IPS-15b (cell line): ENCODE measurements around the gene CCDC177.
A peak's percentile ranks its signal among the peaks of the same experiment; 100 is the strongest.

Experiments used
- H3K27me3 ChIP-seq: one replicate; pipeline ENCODE4 v1.6.1; 2013; ENCODE audit warnings: low read length; ENCODE audit not compliant: control insufficient read depth, insufficient read depth
- H3K36me3 ChIP-seq: one replicate; pipeline ENCODE4 v1.6.1; 2013; ENCODE audit warnings: low read length; ENCODE audit not compliant: control insufficient read depth, insufficient read depth
- H3K4me1 ChIP-seq: one replicate; pipeline ENCODE4 v1.6.1; 2013; ENCODE audit warnings: mild to moderate bottlenecking, low read length; ENCODE audit not compliant: control insufficient read depth, insufficient read depth
- H3K4me3 ChIP-seq: one replicate; pipeline ENCODE4 v1.5.1; 2013; ENCODE audit warnings: low read depth, low read length
- H3K9ac ChIP-seq: one replicate; pipeline ENCODE4 v1.6.1; 2013; ENCODE audit warnings: low read depth, mild to moderate bottlenecking, low read length
- H3K9me3 ChIP-seq: one replicate; pipeline ENCODE4 v1.6.1; 2013; ENCODE audit warnings: mild to moderate bottlenecking, low read length; ENCODE audit not compliant: control insufficient read depth, insufficient read depth

CCDC177 gene

GRCh38 chr14:69574263-69574953 lies at the start of gene CCDC177:
TSS of gene CCDC177 (minus strand) at chr14:69574871. CDS start at chr14:69573622, 1,249 bp downstream.
- no peaks in the 10 kb centered on the region for H3K4me1 ChIP-seq
- no peaks in the 10 kb centered on the region for H3K36me3 ChIP-seq
- H3K27me3 ChIP-seq, result peaks cover 76% of the 10 kb centered on the region
- H3K9ac ChIP-seq, result no peak within 1 kb of the TSS
- H3K4me3 ChIP-seq, result peak within 1 kb of the TSS; percentile 66
- H3K9me3 ChIP-seq, result no peaks in the 10 kb centered on the region

- Histone ChIP-seq H3K9ac (no peak overlapping the region), H3K4me1 (no peaks in the 10 kb centered on the region), H3K36me3 (no peaks in the 10 kb centered on the region), H3K9me3 (no peaks in the 10 kb centered on the region), H3K4me3 (no peak overlapping the region), H3K27me3 (no peaks in the 10 kb centered on the region)
Measured at GRCh38 chr14:69624136-69624535, 49.5 kb upstream of the CCDC177 start.

- Histone ChIP-seq H3K4me3 (no peak overlapping the region), H3K9me3 (no peaks in the 10 kb centered on the region), H3K9ac (no peak overlapping the region), H3K4me1 (peaks cover 3% of the 10 kb centered on the region), H3K27me3 (no peaks in the 10 kb centered on the region), H3K36me3 (no peaks in the 10 kb centered on the region)
Measured at GRCh38 chr14:69620981-69621380, 46.3 kb upstream of the CCDC177 start.

GRCh38 chr14:69620211-69620611 lies 45.5 kb upstream of the CCDC177 start:
- no peak overlapping the region for H3K4me3 ChIP-seq
- H3K9me3 ChIP-seq, result no peaks in the 10 kb centered on the region
- H3K4me1 ChIP-seq, result peaks cover 3% of the 10 kb centered on the region
- no peaks in the 10 kb centered on the region for H3K36me3 ChIP-seq
- no peak overlapping the region for H3K9ac ChIP-seq
- no peaks in the 10 kb centered on the region for H3K27me3 ChIP-seq

- Histone ChIP-seq H3K4me3 (no peak overlapping the region), H3K36me3 (no peaks in the 10 kb centered on the region), H3K4me1 (peaks cover 3% of the 10 kb centered on the region), H3K9ac (no peak overlapping the region), H3K27me3 (no peaks in the 10 kb centered on the region), H3K9me3 (no peaks in the 10 kb centered on the region)
Measured at GRCh38 chr14:69619012-69619411, 44.3 kb upstream of the CCDC177 start.

- no peaks in the 10 kb centered on the region for H3K9me3 ChIP-seq
- no peak overlapping the region for H3K4me3 ChIP-seq
- H3K9ac ChIP-seq, result no peak overlapping the region
- H3K4me1 ChIP-seq, result peaks cover 6% of the 10 kb centered on the region
- peaks cover 6% of the 10 kb centered on the region for H3K27me3 ChIP-seq
- no peaks in the 10 kb centered on the region for H3K36me3 ChIP-seq
Measured at GRCh38 chr14:69617796-69618195, 43.1 kb upstream of the CCDC177 start.

GRCh38 chr14:69616408-69616773 lies 41.7 kb upstream of the CCDC177 start:
- Histone ChIP-seq H3K9ac (no peak overlapping the region), H3K9me3 (no peaks in the 10 kb centered on the region), H3K4me3 (no peak overlapping the region), H3K4me1 (peaks cover 11% of the 10 kb centered on the region), H3K36me3 (no peaks in the 10 kb centered on the region), H3K27me3 (peaks cover 10% of the 10 kb centered on the region)

- no peak overlapping the region for H3K9ac ChIP-seq
- H3K4me1 ChIP-seq, result peaks cover 11% of the 10 kb centered on the region
- H3K4me3 ChIP-seq, result no peak overlapping the region
- no peaks in the 10 kb centered on the region for H3K36me3 ChIP-seq
- H3K27me3 ChIP-seq, result peaks cover 10% of the 10 kb centered on the region
- no peaks in the 10 kb centered on the region for H3K9me3 ChIP-seq
Measured at GRCh38 chr14:69615496-69616407, 41.1 kb upstream of the CCDC177 start.

GRCh38 chr14:69615121-69615495 lies 40.4 kb upstream of the CCDC177 start:
- Histone ChIP-seq H3K4me1 (peaks cover 16% of the 10 kb centered on the region), H3K36me3 (no peaks in the 10 kb centered on the region), H3K4me3 (no peak overlapping the region)

GRCh38 chr14:69614592-69614991 lies 39.9 kb upstream of the CCDC177 start:
- Histone ChIP-seq H3K27me3 (peaks cover 10% of the 10 kb centered on the region), H3K36me3 (no peaks in the 10 kb centered on the region), H3K4me3 (no peak overlapping the region), H3K9ac (no peak overlapping the region), H3K9me3 (no peaks in the 10 kb centered on the region), H3K4me1 (peaks cover 18% of the 10 kb centered on the region)

More at GRCh38 chr14:69615121-69615495, 40.4 kb upstream of the CCDC177 start:
- H3K9ac ChIP-seq, result no peak overlapping the region
- H3K27me3 ChIP-seq, result peaks cover 10% of the 10 kb centered on the region
- no peaks in the 10 kb centered on the region for H3K9me3 ChIP-seq

GRCh38 chr14:69613312-69614073 lies 38.8 kb upstream of the CCDC177 start:
- Histone ChIP-seq H3K9ac (no peak overlapping the region), H3K27me3 (peaks cover 10% of the 10 kb centered on the region), H3K4me3 (peak overlapping the region; percentile 69), H3K9me3 (no peaks in the 10 kb centered on the region), H3K4me1 (peaks cover 18% of the 10 kb centered on the region), H3K36me3 (no peaks in the 10 kb centered on the region)
